Testis (tissue), 3 donors: Measurements from ENCODE around the gene RBFOX1. TPM values are rescaled to one million over a fixed set of nuclear protein-coding genes. Genes with fewer than 3 reads are reported as not detected.

ENCODE experiments used
- DNase-seq: peaks from one replicate; pipeline ENCODE4 v3.0.0-alpha.2; 2019
- H3K27ac ChIP-seq, 2 donors: fragments of 200-600 bp; sonication (generic); one replicate each; pipeline ENCODE4 v1.5.1; 2019
- H3K27me3 ChIP-seq: fragments of 200-600 bp; sonication (generic); one replicate; pipeline ENCODE4 v1.5.1; 2019
- H3K36me3 ChIP-seq: fragments of 200-600 bp; sonication (generic); one replicate; pipeline ENCODE4 v1.5.1; 2017; ENCODE audit warnings: low read depth; ENCODE audit errors: missing control alignments
- H3K4me1 ChIP-seq: fragments of 200-600 bp; sonication (generic); one replicate; pipeline ENCODE4 v1.5.1; 2019
- H3K4me3 ChIP-seq, 2 donors: fragments of 200-600 bp; sonication (generic); one replicate each; pipeline ENCODE4 v1.5.1; 2017 to 2019
- H3K9me3 ChIP-seq: fragments of 200-600 bp; sonication (generic); one replicate; pipeline ENCODE4 v1.5.1; 2017
- CTCF ChIP-seq, 3 experiments: fragments of 450-650 bp in 2 of 3; fragments of 200-600 bp in 1 of 3; sonication (generic) in 1 of 3; IDR thresholded peaks; one replicate each; pipeline ENCODE4 v1.5.1; 2016 to 2019; ENCODE audit warnings: antibody characterized with exemption in 3 of 3, mild to moderate bottlenecking in 2 of 3, moderate library complexity in 1 of 3
- POLR2A ChIP-seq: fragments of 450-650 bp; IDR thresholded peaks from one replicate; pipeline ENCODE4 v1.6.1; 2017; ENCODE audit warnings: antibody characterized with exemption, mild to moderate bottlenecking, moderate library complexity
- WGBS, 2 donors: methylation state at CpG; one replicate each; pipeline ENCODE4 v1.1.5; 2018; 5-methylcytosine and 5-hydroxymethylcytosine counted together
- intact Hi-C: fragments of 100-400 bp; cut with DNase I; formaldehyde crosslinking; loops from one replicate; pipeline ENCODE4 v1.15.1; 2023; ENCODE audit warnings: low total_unique reads
- polyA plus RNA-seq: library from polyadenylated mRNA; stranded (reverse); fragments of 350-450 nt; fragmentation: Illumina TruSeq; extraction: RNeasy Lipid Tissue Mini Kit (QIAGEN cat#74804); gene quantifications from one replicate; pipeline ENCODE4 v1.2.3, GENCODE V29; 2014; ENCODE audit warnings: low read depth, low replicate concordance; ENCODE audit not compliant: insufficient read depth
- total RNA-seq, 2 donors: library from RNA; depleted of rRNA; stranded (reverse); fragments of >200 nt; gene quantifications; one replicate each; pipeline ENCODE4 v1.2.3, GENCODE V29; 2016

RBFOX1 gene
- total and polyA plus RNA-seq, 3 donors from 2014 or later, result 0.68 to 2.8 (median 1.1) TPM

DNA sequence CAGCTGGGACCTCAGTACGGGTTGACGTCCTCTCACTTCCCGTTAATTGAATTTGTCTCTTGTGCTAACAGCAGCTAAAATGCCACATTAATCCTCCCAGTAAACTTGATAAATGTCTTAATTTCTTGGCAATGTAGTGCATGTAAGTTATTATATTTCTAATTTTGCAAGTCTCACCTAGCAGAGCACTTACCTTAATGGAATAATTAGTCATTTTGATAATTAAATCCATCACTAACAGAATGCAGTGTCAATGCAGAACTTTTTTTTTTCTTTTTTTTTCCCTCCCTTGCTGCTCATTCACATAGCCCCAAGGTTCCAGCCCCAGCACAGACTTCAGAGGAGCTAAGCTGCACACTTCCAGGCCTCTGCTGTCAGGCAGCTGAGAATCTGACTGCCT lies 376.5 kb downstream of the RBFOX1 start:
- DNase-seq, result no peak

DNA sequence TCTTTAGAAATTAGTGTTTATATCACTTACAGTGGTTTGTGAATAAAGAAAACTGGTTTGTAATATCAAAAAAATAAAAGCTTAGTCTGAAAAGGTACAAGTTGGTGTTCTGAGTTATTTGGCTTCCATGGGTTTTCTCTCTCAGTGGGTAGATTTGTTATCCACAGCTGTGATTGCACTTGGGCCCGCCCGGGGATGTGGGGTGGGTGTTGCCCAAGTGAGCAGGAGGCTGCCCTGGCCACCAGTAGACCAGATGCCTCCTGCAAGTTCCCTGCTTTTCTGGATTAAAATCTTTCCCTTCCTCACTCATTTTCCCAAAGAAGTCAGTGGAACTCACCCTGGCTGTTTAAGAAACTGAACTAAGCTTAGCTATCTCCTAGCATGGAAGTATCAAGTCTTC lies 380.6 kb downstream of the RBFOX1 start:
- WGBS, 2 donors, result 64 to 91% methylated on average over 2 of the region's 2 CpGs
- no peak for DNase-seq
- intact Hi-C loops, result no loop called here
- Histone ChIP-seq H3K36me3 (no peaks in the 10 kb centered on the region), H3K27me3 (no peaks in the 10 kb centered on the region), H3K27ac (no peak overlapping the region), H3K4me1 (no peaks in the 10 kb centered on the region), H3K9me3 (no peaks in the 10 kb centered on the region), H3K4me3 (no peak overlapping the region)
- TF ChIP-seq POLR2A, result no peak
- TF ChIP-seq CTCF (IDR thresholded peaks at IDR 0.05), result no peak

More for the DNA sequence above, 376.5 kb downstream of the RBFOX1 start:
- H3K27ac ChIP-seq, result no peak overlapping the region
- H3K36me3 ChIP-seq, result no peaks in the 10 kb centered on the region
- 92% methylated on average over 3 of the region's 3 CpGs for WGBS, 2 donors
- H3K27me3 ChIP-seq, result no peaks in the 10 kb centered on the region
- H3K4me1 ChIP-seq, result no peaks in the 10 kb centered on the region
- intact Hi-C loops, result no loop called here
- no peak for TF ChIP-seq POLR2A
- no peak for TF ChIP-seq CTCF (IDR thresholded peaks at IDR 0.05)
- H3K4me3 ChIP-seq, result no peak overlapping the region
- no peaks in the 10 kb centered on the region for H3K9me3 ChIP-seq

DNA sequence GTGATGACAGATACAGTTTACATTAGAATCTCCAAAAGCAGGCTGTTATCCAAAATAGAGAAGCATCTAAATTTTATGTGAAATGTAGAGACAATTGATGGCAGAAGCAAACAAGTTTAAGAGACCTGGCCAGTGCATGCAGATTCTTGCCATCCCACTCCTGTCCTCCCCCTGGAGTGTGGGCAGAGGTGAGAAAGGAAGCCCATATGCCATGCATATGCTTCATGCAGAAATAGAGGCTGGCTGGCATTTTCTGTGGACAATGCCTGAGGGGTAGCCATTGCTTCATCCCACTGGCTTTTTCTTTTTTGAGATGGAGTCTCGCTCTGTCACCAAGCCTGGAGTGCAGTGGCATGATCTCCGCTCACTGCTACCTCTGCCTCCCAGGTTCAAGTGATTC lies 382.1 kb downstream of the RBFOX1 start:
- H3K9me3 ChIP-seq, result no peaks in the 10 kb centered on the region
- H3K27me3 ChIP-seq, result no peaks in the 10 kb centered on the region
- no peak for DNase-seq
- H3K4me3 ChIP-seq, result no peak overlapping the region
- TF ChIP-seq POLR2A (no peak), CTCF (IDR thresholded peaks at IDR 0.05) (no peak)
- no peak overlapping the region for H3K27ac ChIP-seq
- intact Hi-C loops, result no loop called here
- H3K36me3 ChIP-seq, result no peaks in the 10 kb centered on the region
- WGBS, 2 donors, result 87 to 91% methylated on average over 2 of the region's 2 CpGs
- H3K4me1 ChIP-seq, result no peaks in the 10 kb centered on the region

DNA sequence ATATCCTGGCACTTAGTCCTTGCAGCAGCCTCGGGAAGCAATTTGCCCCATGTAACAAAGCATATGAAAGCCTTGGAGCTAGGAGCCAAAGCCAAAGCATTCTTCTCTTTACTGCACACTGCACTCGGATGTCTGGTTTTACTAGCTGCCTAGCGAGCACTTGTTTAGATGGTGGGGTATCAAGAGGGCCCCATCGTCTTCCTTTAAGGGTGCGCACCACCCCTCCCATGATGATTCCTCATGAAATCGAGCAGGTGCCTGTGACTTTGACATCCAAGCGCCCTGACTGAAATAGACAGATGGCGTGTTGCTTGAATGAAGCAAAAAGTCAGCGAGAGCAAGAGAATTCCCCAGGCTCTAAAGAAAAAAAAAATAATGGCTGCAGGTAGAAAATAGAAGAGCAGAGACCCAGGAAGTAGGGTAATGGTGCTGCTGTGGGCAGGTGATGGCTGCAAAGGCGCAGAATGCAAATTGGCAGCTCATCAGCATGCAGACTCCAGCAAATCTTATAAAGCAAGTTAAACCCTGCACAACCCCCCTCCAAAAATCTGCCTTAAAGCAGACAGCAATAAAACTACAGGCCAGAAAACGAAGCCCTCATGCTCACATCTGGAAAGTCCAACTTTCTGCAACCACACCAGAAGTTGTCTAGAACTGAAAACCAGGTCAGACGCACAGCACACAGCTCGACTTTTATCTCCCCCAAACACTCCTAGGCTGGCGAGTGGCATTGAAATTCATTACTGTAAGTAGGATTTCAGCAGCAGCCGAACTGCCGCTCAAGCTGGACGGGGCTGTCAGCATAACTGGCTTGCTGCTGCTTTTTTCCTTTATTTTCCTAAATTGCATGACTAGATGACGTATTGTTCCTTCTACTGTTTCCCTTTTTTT lies 384.3 kb downstream of the RBFOX1 start:
- Histone ChIP-seq H3K27me3 (no peaks in the 10 kb centered on the region), H3K36me3 (no peaks in the 10 kb centered on the region), H3K4me1 (no peaks in the 10 kb centered on the region), H3K27ac (no peak overlapping the region), H3K4me3 (no peak overlapping the region), H3K9me3 (no peaks in the 10 kb centered on the region)
- no peak for DNase-seq
- 56 to 58% methylated on average over 18 of the region's 18 CpGs for WGBS, 2 donors
- intact Hi-C loops, result no loop called here
- TF ChIP-seq POLR2A (no peak), CTCF (IDR thresholded peaks at IDR 0.05) (no peak)

DNA sequence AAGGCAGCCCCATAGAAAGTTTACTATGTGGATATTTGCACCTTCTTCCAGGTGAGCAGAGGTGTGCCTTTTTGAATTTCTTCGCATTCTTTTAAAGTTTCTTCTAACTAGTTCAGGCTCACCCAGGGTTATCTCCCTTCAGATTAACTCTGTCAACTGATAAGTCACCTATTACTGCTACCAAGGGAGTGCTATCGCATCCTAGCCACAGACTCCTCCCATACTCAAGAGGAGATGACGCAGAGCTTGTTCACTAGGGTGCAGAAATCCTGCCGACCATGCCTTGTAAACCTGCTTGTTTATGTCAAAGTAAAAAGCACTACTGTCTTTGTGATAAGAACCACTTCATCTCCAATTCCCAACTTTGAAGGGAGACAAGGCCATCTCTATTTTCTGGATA lies 390.1 kb downstream of the RBFOX1 start:
- no peaks in the 10 kb centered on the region for H3K9me3 ChIP-seq
- TF ChIP-seq POLR2A, result no peak
- no peak for TF ChIP-seq CTCF (IDR thresholded peaks at IDR 0.05)
- no peak overlapping the region for H3K4me3 ChIP-seq
- H3K4me1 ChIP-seq, result no peaks in the 10 kb centered on the region
- H3K36me3 ChIP-seq, result no peaks in the 10 kb centered on the region
- H3K27ac ChIP-seq, result no peak overlapping the region
- no peak for DNase-seq
- no peaks in the 10 kb centered on the region for H3K27me3 ChIP-seq
- 75 to 83% methylated on average over 4 of the region's 4 CpGs for WGBS, 2 donors
- intact Hi-C loops, result no loop called here
